ENCODE measurements around the gene ITGA5. TPM values are rescaled to one million over a fixed set of nuclear protein-coding genes. Genes with fewer than 3 reads are reported as not detected.

ITGA5 gene
- total RNA-seq, 2 donors from 2014 or later: 28.5 to 49.1 TPM

GRCh38 chr12:54351341-54351740 lies 67.7 kb downstream of the ITGA5 start:
- Histone ChIP-seq H3K36me3 (replicated peaks in 1 of 2; ENCODE audit: insufficient read depth in 1 of 2, low read depth in 2 of 2) (peaks cover 0 to 33% of the 10 kb centered on the region in 2 donors), H3K4me1 (peaks cover 53% of the 10 kb centered on the region)

DNA sequence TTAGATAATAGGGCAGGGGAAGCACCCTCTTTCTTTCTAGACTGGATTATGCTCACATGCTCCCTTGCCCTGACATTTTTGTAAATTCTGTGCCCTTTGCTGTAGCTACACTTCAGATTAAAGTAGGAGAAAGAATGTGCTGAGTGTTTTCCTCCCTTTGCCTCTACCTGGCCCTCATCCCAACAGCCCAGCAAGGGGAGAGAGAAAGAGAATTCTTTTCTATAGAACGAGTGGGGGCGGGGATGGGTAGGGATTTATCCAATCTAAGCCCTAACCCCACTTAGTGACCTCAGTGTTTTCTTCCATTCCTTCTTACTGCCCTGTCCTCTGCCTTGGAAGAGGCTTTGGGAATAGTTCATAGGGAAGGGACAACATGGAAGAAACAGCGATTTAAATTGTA lies 68.3 kb downstream of the ITGA5 start:
- intact Hi-C loops (cut with DNase I): no loop called here
- no peak for DNase-seq
- H3K27me3 ChIP-seq: no peaks in the 10 kb centered on the region
- H3K36me3 ChIP-seq (replicated peaks in 1 of 2; ENCODE audit: insufficient read depth in 1 of 2, low read depth in 2 of 2): peaks cover 0 to 33% of the 10 kb centered on the region in 2 donors
- no peaks in the 10 kb centered on the region for H3K9me3 ChIP-seq
- no peak for ATAC-seq
- peak overlapping the region in 2 of 4 donors; percentile 15 to 25 for H3K27ac ChIP-seq
- H3K4me1 ChIP-seq: peaks cover 47% of the 10 kb centered on the region
- TF ChIP-seq POLR2A (IDR thresholded peaks at IDR 0.05): no peak
- TF ChIP-seq, protein P1, sequence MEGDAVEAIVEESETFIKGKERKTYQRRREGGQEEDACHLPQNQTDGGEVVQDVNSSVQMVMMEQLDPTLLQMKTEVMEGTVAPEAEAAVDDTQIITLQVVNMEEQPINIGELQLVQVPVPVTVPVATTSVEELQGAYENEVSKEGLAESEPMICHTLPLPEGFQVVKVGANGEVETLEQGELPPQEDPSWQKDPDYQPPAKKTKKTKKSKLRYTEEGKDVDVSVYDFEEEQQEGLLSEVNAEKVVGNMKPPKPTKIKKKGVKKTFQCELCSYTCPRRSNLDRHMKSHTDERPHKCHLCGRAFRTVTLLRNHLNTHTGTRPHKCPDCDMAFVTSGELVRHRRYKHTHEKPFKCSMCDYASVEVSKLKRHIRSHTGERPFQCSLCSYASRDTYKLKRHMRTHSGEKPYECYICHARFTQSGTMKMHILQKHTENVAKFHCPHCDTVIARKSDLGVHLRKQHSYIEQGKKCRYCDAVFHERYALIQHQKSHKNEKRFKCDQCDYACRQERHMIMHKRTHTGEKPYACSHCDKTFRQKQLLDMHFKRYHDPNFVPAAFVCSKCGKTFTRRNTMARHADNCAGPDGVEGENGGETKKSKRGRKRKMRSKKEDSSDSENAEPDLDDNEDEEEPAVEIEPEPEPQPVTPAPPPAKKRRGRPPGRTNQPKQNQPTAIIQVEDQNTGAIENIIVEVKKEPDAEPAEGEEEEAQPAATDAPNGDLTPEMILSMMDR (IDR thresholded peaks at IDR 0.05): no peak
- WGBS, 2 donors: 64 to 77% methylated on average over 3 of the region's 3 CpGs
- H3K4me3 ChIP-seq: no peak overlapping the region

More at GRCh38 chr12:54351341-54351740, 67.7 kb downstream of the ITGA5 start:
- no peaks in the 10 kb centered on the region for H3K9me3 ChIP-seq
- no peak for DNase-seq
- H3K27ac ChIP-seq: peak overlapping the region; percentile 69 to 86 (median 80)
- 72 to 80% methylated on average over 4 of the region's 4 CpGs for WGBS, 2 donors
- intact Hi-C loops (cut with DNase I): no loop called here
- no peak for ATAC-seq
- no peak overlapping the region for H3K4me3 ChIP-seq
- H3K27me3 ChIP-seq: no peaks in the 10 kb centered on the region
- no peak for TF ChIP-seq POLR2A (IDR thresholded peaks at IDR 0.05)

DNA sequence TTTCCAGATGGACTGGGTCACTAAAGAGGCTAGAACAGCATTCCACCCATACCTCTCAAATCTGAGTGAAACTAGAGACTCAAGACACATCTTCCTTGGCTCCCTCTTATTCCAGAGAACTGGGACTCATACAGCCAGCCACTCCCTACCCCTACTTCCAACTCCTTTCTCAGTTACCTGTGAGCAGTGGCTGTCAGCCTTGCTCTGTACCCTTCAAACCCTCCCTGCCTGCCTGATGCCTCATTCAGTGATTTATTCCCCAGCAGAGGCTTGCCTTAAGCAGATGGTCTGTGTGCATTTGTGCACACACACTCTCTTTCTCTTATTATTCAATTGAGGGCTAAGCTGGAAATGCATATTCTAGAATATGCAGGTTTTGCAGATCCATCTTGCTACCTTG lies 69.4 kb downstream of the ITGA5 start:
- Histone ChIP-seq H3K9me3 (no peaks in the 10 kb centered on the region), H3K4me3 (no peak overlapping the region), H3K4me1 (peaks cover 36% of the 10 kb centered on the region), H3K36me3 (replicated peaks in 1 of 2; ENCODE audit: insufficient read depth in 1 of 2, low read depth in 2 of 2) (peaks cover 0 to 40% of the 10 kb centered on the region in 2 donors), H3K27me3 (no peaks in the 10 kb centered on the region), H3K27ac (no peak overlapping the region)
- intact Hi-C loops (cut with DNase I): no loop called here
- no peak for ATAC-seq
- TF ChIP-seq, protein P1 (IDR thresholded peaks at IDR 0.05): no peak
- TF ChIP-seq POLR2A (IDR thresholded peaks at IDR 0.05): no peak
- DNase-seq: no peak

DNA sequence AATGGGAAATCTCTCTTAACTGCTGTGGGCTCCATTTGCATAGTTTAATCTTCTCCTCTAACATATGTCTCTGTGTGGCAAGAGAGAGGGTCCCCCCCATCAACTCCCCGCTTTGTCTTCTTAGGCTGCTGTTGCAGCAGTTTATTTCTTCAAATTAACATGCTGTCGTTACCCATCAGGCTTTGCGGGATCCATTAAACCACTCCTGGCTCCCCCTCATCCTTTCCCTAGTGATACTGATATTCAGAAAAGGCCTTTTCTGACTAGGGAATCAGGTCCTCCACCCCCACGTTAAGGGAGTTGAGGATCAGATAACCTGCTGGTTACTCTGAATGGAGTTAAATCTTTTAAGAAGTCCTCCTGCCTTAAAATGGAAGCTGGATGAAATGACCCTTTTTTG lies 70.0 kb downstream of the ITGA5 start:
- no peaks in the 10 kb centered on the region for H3K9me3 ChIP-seq
- TF ChIP-seq POLR2A (IDR thresholded peaks at IDR 0.05): no peak
- TF ChIP-seq, protein P1 (IDR thresholded peaks at IDR 0.05): no peak
- intact Hi-C loops (cut with DNase I): no loop called here
- no peak for DNase-seq
- H3K27me3 ChIP-seq: no peaks in the 10 kb centered on the region
- no peak for ATAC-seq
- H3K4me1 ChIP-seq: peaks cover 30% of the 10 kb centered on the region
- H3K36me3 ChIP-seq (replicated peaks in 1 of 2; ENCODE audit: insufficient read depth in 1 of 2, low read depth in 2 of 2): peaks cover 0 to 42% of the 10 kb centered on the region in 2 donors
- WGBS, 2 donors: 82 to 86% methylated on average over 4 of the region's 4 CpGs
- H3K4me3 ChIP-seq: no peak overlapping the region
- H3K27ac ChIP-seq: no peak overlapping the region

Other genes starting within 250 kb of the ITGA5 start
- gene SMUG1, start 230.3 kb downstream of the ITGA5 start, total RNA-seq: 10 to 100 TPM; 20.8 to 34.5 TPM
- gene CBX5, start 139.1 kb downstream of the ITGA5 start, total RNA-seq: 10 to 100 TPM; 27.0 to 34.3 TPM
- 100 to 1,000 TPM; 246 to 247 TPM for gene HNRNPA1, start 138.5 kb downstream of the ITGA5 start, total RNA-seq
- gene NFE2, start 118.3 kb downstream of the ITGA5 start, total RNA-seq: under 1 TPM in 1 of 2 donors, not detected in 1; 0.26 TPM
- 10 to 100 TPM; 34.3 to 71.3 TPM for gene COPZ1, start 94.1 kb downstream of the ITGA5 start, total RNA-seq
- gene GPR84, start 54.8 kb downstream of the ITGA5 start, total RNA-seq: not detected
- 1 to 10 TPM; 3.1 to 7.3 TPM for gene ZNF385A, start 34.5 kb downstream of the ITGA5 start, total RNA-seq
- gene GTSF1, start 54.3 kb upstream of the ITGA5 start, total RNA-seq: not detected
- 1 to 10 TPM; 1.6 to 2.9 TPM for gene NCKAP1L, start 78.5 kb upstream of the ITGA5 start, total RNA-seq
- 1 to 10 TPM; 1.8 to 6.6 TPM for gene PDE1B, start 130.3 kb upstream of the ITGA5 start, total RNA-seq
- gene PPP1R1A, start 169.4 kb upstream of the ITGA5 start, total RNA-seq: 10 to 100 TPM in 1 of 2 donors, 1 to 10 TPM in 1; 3.6 to 51.4 TPM
- gene LACRT, start 215.6 kb upstream of the ITGA5 start, total RNA-seq: not detected
- gene DCD, start 229.1 kb upstream of the ITGA5 start, total RNA-seq: not detected

All from body of pancreas (tissue), 4 donors.